ENCODE data around the gene CMTM3.

DNA sequence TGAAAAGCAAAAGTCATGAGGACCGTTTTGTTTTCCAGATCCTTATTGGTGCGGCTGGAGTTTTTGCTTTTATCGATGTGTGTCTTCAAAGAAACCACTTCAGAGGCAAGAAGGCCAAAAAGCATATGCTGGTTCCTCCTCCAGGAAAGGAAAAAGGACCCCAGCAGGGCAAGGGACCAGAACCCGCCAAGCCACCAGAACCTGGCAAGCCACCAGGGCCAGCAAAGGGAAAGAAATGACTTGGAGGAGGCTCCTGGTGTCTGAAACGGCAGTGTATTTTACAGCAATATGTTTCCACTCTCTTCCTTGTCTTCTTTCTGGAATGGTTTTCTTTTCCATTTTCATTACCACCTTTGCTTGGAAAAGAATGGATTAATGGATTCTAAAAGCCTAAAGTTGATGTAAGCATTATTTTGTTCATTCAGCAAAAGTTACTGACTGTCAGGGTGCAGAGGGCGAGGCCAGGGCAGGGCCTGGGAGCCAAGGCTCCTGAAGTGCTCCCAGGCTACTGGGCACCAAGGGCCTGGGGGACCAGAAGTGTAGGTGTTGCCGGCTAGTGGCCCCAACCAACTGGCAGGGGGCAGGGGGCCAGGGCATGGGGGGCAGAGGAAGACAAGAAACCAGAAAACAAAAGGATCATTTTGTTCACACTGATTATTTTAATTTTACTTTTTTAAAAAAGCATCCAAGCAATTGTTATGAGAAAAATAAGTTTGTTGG lies 16.5 kb upstream of the CMTM3 start:
- TF ChIP-seq, protein P1, sequence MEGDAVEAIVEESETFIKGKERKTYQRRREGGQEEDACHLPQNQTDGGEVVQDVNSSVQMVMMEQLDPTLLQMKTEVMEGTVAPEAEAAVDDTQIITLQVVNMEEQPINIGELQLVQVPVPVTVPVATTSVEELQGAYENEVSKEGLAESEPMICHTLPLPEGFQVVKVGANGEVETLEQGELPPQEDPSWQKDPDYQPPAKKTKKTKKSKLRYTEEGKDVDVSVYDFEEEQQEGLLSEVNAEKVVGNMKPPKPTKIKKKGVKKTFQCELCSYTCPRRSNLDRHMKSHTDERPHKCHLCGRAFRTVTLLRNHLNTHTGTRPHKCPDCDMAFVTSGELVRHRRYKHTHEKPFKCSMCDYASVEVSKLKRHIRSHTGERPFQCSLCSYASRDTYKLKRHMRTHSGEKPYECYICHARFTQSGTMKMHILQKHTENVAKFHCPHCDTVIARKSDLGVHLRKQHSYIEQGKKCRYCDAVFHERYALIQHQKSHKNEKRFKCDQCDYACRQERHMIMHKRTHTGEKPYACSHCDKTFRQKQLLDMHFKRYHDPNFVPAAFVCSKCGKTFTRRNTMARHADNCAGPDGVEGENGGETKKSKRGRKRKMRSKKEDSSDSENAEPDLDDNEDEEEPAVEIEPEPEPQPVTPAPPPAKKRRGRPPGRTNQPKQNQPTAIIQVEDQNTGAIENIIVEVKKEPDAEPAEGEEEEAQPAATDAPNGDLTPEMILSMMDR (conservative IDR thresholded peaks at IDR 0.05; ENCODE audit: low read depth in 2 of 2), result no peak
- TF ChIP-seq POLR2AphosphoS5 (IDR thresholded peaks at IDR 0.05; ENCODE audit: low read depth) (no peak), STAT1 (IDR thresholded peaks at IDR 0.05; ENCODE audit: unreplicated experiment) (no peak), ZNF331 (CRISPR knock-in tag; IDR thresholded peaks at IDR 0.05; ENCODE audit: low read depth) (no peak), EZH2 (IDR thresholded peaks at IDR 0.05; ENCODE audit: low read depth, unreplicated experiment) (no peak)
- TF ChIP-seq, protein P2, sequence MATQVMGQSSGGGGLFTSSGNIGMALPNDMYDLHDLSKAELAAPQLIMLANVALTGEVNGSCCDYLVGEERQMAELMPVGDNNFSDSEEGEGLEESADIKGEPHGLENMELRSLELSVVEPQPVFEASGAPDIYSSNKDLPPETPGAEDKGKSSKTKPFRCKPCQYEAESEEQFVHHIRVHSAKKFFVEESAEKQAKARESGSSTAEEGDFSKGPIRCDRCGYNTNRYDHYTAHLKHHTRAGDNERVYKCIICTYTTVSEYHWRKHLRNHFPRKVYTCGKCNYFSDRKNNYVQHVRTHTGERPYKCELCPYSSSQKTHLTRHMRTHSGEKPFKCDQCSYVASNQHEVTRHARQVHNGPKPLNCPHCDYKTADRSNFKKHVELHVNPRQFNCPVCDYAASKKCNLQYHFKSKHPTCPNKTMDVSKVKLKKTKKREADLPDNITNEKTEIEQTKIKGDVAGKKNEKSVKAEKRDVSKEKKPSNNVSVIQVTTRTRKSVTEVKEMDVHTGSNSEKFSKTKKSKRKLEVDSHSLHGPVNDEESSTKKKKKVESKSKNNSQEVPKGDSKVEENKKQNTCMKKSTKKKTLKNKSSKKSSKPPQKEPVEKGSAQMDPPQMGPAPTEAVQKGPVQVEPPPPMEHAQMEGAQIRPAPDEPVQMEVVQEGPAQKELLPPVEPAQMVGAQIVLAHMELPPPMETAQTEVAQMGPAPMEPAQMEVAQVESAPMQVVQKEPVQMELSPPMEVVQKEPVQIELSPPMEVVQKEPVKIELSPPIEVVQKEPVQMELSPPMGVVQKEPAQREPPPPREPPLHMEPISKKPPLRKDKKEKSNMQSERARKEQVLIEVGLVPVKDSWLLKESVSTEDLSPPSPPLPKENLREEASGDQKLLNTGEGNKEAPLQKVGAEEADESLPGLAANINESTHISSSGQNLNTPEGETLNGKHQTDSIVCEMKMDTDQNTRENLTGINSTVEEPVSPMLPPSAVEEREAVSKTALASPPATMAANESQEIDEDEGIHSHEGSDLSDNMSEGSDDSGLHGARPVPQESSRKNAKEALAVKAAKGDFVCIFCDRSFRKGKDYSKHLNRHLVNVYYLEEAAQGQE (IDR thresholded peaks at IDR 0.05; ENCODE audit: unreplicated experiment), result no peak

Measured in GM23338 (cell line).